ENCODE data around the gene SH2D5. TPM values are rescaled to one million over a fixed set of nuclear protein-coding genes. Genes with fewer than 3 reads are reported as not detected.

SH2D5 gene
- polyA plus RNA-seq, 1 donor from 2014 or later, result 14.1 TPM

- H3K9me2 ChIP-seq (ENCODE audit: insufficient read depth, low read length), result no peaks in the 10 kb centered on the region
- H3K9me3 ChIP-seq (ENCODE audit: low read length), result no peaks in the 10 kb centered on the region
- no peak overlapping the region for H3K4me2 ChIP-seq (ENCODE audit: low read length)
- peaks cover 23% of the 10 kb centered on the region for H3K79me2 ChIP-seq (replicated peaks; ENCODE audit: insufficient read depth, low read length)
- H3K27me3 ChIP-seq (ENCODE audit: insufficient read depth, low read depth, low read length), result no peaks in the 10 kb centered on the region
- no peak overlapping the region for H2AFZ ChIP-seq (ENCODE audit: low read depth, low read length)
- no peak overlapping the region for H3K9ac ChIP-seq (ENCODE audit: low read length)
- H4K20me1 ChIP-seq (ENCODE audit: insufficient read depth), result peaks cover 3% of the 10 kb centered on the region
- no peak overlapping the region for H3K4me3 ChIP-seq (ENCODE audit: low read length)
- peaks cover 13% of the 10 kb centered on the region for H3K36me3 ChIP-seq (ENCODE audit: insufficient read depth, low read length)
- no peak for TF ChIP-seq TAF1 (IDR thresholded peaks at IDR 0.05; ENCODE audit: low read depth)
- TF ChIP-seq CTCF (IDR thresholded peaks at IDR 0.05; ENCODE audit: poor library complexity, severe bottlenecking), result no peak
- TF ChIP-seq EZH2 (IDR thresholded peaks at IDR 0.05; ENCODE audit: borderline replicate concordance, insufficient read depth, low read length, poor library complexity, severe bottlenecking), result no peak
- no peak for TF ChIP-seq RAD21 (conservative IDR thresholded peaks at IDR 0.05)
- TF ChIP-seq MXI1 (conservative IDR thresholded peaks at IDR 0.05; ENCODE audit: poor library complexity, severe bottlenecking), result no peak
- TF ChIP-seq, protein P1, sequence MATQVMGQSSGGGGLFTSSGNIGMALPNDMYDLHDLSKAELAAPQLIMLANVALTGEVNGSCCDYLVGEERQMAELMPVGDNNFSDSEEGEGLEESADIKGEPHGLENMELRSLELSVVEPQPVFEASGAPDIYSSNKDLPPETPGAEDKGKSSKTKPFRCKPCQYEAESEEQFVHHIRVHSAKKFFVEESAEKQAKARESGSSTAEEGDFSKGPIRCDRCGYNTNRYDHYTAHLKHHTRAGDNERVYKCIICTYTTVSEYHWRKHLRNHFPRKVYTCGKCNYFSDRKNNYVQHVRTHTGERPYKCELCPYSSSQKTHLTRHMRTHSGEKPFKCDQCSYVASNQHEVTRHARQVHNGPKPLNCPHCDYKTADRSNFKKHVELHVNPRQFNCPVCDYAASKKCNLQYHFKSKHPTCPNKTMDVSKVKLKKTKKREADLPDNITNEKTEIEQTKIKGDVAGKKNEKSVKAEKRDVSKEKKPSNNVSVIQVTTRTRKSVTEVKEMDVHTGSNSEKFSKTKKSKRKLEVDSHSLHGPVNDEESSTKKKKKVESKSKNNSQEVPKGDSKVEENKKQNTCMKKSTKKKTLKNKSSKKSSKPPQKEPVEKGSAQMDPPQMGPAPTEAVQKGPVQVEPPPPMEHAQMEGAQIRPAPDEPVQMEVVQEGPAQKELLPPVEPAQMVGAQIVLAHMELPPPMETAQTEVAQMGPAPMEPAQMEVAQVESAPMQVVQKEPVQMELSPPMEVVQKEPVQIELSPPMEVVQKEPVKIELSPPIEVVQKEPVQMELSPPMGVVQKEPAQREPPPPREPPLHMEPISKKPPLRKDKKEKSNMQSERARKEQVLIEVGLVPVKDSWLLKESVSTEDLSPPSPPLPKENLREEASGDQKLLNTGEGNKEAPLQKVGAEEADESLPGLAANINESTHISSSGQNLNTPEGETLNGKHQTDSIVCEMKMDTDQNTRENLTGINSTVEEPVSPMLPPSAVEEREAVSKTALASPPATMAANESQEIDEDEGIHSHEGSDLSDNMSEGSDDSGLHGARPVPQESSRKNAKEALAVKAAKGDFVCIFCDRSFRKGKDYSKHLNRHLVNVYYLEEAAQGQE (IDR thresholded peaks at IDR 0.05; ENCODE audit: borderline replicate concordance), result no peak
- TF ChIP-seq SMC3 (conservative IDR thresholded peaks at IDR 0.05; ENCODE audit: poor library complexity), result no peak
- TF ChIP-seq POLR2AphosphoS5 (IDR thresholded peaks at IDR 0.05), result no peak
- no peak for TF ChIP-seq EP300 (conservative IDR thresholded peaks at IDR 0.05; ENCODE audit: poor library complexity, severe bottlenecking)
- H3K27ac ChIP-seq (ENCODE audit: low read length), result no peak overlapping the region
- no peaks in the 10 kb centered on the region for H3F3A ChIP-seq (ENCODE audit: insufficient read depth, low read length, poor library complexity, severe bottlenecking)
Observed at GRCh38 chr1:20771780-20772179, 39.3 kb upstream of the SH2D5 start.

GRCh38 chr1:20770314-20771087 is 38.0 kb upstream of the SH2D5 start:
- no peak overlapping the region for H3K4me2 ChIP-seq (ENCODE audit: low read length)
- H3K9ac ChIP-seq (ENCODE audit: low read length), result no peak overlapping the region
- H3F3A ChIP-seq (ENCODE audit: insufficient read depth, low read length, poor library complexity, severe bottlenecking), result no peaks in the 10 kb centered on the region
- no peaks in the 10 kb centered on the region for H3K27me3 ChIP-seq (ENCODE audit: insufficient read depth, low read depth, low read length)
- no peak overlapping the region for H3K27ac ChIP-seq (ENCODE audit: low read length)
- no peak overlapping the region for H2AFZ ChIP-seq (ENCODE audit: low read depth, low read length)
- H3K36me3 ChIP-seq (ENCODE audit: insufficient read depth, low read length), result peaks cover 13% of the 10 kb centered on the region
- H3K4me3 ChIP-seq (ENCODE audit: low read length), result no peak overlapping the region
- no peaks in the 10 kb centered on the region for H3K9me3 ChIP-seq (ENCODE audit: low read length)
- peaks cover 3% of the 10 kb centered on the region for H4K20me1 ChIP-seq (ENCODE audit: insufficient read depth)
- peaks cover 13% of the 10 kb centered on the region for H3K79me2 ChIP-seq (replicated peaks; ENCODE audit: insufficient read depth, low read length)
- no peaks in the 10 kb centered on the region for H3K9me2 ChIP-seq (ENCODE audit: insufficient read depth, low read length)
- TF ChIP-seq TAF1 (IDR thresholded peaks at IDR 0.05; ENCODE audit: low read depth), result no peak
- TF ChIP-seq, protein P1 (IDR thresholded peaks at IDR 0.05; ENCODE audit: borderline replicate concordance), result no peak
- TF ChIP-seq SMC3 (conservative IDR thresholded peaks at IDR 0.05; ENCODE audit: poor library complexity), result no peak
- no peak for TF ChIP-seq MXI1 (conservative IDR thresholded peaks at IDR 0.05; ENCODE audit: poor library complexity, severe bottlenecking)
- TF ChIP-seq EP300 (conservative IDR thresholded peaks at IDR 0.05; ENCODE audit: poor library complexity, severe bottlenecking), result no peak
- no peak for TF ChIP-seq EZH2 (IDR thresholded peaks at IDR 0.05; ENCODE audit: borderline replicate concordance, insufficient read depth, low read length, poor library complexity, severe bottlenecking)
- TF ChIP-seq POLR2AphosphoS5 (IDR thresholded peaks at IDR 0.05), result no peak
- no peak for TF ChIP-seq CTCF (IDR thresholded peaks at IDR 0.05; ENCODE audit: poor library complexity, severe bottlenecking)
- no peak for TF ChIP-seq RAD21 (conservative IDR thresholded peaks at IDR 0.05)
